ENCODE measurements around the gene TEX11.
"Not testable (repeated sequence)": the region's sequence is repeated elsewhere in the genome, so short reads cannot be mapped to it uniquely, and the experiment has no call there.

The TEX11 gene

DNA sequence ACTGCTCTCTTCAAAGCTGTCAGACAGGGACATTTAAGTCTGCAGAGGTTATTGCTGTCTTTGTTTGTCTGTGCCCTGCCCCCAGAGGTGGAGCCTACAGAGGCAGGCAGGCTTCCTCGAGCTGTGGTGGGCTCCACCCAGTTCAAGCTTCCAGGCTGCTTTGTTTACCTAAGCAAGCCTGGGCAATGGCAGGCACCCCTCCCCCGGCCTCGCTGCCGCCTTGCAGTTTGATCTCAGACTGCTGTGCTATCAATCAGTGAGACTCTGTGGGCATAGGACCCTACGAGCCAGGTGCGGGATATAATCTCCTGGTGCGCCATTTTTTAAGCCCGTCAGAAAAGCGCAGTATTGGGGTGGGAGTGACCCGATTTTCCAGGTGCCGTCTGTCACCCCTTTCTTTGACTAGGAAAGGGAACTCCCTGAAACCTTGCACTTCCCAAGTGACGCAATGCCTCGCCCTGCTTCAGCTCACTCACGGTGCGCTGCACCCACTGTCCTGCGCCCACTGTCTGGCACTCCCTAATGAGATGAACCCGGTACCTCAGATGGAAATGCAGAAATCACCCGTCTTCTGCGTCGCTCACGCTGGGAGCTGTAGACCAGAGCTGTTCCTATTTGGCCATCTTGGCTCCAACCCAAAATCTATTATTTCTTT is 338.5 kb downstream of the TEX11 start:
- DNase-seq: not testable (repeated sequence)

DNA sequence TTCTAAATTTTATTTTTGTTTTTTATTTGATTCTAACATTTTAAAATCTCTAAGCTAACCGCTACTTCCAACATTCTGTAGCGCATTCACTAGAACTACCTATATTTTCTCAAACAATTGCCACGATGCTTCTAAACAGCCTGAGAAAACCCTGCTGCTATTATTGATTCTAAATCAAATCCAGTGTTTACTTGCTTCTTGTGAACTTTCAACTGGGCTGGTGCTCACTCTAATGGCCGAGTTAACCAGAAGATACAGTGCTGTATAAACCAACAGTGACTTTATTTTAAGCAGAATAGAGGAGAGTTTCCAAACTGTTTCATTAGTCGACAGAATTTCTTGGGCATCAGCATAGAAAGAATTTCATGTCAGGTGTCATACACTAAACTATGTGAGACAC is 353.6 kb downstream of the TEX11 start:
- DNase-seq: no peak

DNA sequence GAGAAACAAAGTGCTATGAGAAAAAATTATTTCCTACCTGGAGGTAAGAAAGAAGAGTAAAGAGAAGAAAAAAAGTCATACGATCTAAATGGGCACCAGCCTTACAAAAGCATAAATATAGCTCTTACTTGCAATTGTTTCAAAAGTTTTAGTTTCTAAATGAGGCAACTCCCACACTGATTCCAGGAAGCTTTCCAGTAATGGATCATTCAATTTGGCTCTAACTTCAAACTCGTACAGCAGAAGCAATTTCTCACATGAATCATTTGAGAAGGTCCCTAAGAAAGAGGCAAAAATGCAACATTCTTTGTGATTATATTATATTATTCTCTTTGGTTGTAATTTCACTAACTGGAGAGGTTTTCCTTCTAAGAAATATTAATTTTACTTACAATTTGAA is 354.0 kb downstream of the TEX11 start:
- no peak for DNase-seq

DNA sequence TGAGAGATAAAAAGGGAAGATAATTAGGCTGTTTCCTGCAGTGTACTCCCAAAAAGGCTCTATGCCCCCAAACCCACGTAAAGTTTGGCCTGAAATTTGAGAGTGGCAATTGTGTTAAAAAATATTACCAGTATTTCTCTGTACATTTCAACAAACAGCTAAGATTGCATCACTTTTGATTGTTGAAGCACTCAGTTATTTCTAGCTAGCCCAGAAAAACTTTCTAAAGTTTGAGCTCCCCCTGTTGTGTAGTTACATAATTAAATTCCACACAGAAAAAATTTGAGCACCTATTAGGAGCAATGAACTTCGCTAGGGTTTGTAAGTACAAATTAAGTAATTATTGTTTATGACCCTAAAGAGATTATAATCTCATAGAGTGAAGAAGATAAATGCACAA is 354.4 kb downstream of the TEX11 start:
- DNase-seq: no peak

DNA sequence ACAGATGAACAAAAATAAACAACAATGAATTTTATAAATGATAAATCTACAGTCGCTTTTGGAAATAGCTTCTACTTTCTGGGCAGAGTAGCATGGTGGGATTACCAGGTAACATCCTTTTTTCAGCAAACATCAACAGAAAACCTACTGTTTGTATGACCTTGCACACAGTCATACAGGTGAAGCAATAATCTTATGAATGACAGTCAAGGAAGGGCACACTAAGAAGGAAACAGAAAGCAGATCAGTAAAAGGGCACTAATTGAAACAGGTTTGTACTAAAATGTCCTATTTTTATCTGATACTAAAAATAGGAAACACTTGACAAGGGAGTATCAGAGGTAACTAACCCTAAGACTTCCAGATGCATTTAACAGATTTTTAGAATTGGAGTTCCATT is 355.0 kb downstream of the TEX11 start:
- DNase-seq: no peak

DNA sequence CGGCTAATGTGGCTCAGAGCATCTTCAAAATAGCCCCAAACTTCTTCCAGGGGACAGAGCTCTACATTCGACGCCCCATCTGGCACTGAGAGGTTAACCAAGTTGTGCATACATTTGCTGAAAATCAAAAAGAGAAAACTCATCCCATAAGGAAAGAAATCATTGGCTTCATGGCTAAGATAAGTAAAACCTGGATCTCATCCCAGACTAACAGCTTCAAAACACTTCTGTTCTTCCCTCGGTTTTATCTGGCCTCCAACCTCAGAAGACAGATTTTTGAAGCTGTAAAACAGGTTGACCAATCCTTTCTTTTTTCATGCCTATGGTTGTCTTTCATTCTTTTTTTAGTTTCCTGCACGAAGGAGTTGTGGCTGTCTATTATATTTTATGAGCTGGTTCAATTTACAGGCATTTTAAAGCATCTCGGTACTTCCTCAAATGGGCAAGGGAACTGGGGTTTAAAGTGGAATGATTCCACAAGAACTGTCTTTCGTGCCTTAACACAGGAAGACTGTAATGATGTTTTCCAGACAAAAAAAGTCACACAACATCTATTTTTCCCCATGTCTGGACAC is 356.3 kb downstream of the TEX11 start:
- no peak for DNase-seq

DNA sequence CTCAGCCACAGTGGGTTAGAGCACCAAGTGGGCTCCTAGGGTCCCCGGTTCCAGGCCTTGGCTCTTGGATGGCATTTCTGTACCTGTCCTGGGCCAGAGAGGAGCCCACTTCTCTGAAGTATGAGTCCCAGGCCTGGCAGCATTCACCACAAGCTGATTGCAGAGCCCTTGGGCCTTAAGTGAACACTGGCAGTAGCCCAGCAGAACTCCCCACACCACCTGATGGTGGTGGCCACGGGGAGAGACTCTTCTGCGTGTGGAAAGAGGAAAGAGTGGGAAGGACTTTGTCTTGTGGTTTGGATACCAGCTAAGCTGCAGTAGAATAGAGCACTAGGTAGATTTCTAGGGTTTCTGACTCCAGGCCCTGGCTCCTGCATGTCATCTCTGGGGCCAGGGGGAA is 359.1 kb downstream of the TEX11 start:
- no peak for DNase-seq

DNA sequence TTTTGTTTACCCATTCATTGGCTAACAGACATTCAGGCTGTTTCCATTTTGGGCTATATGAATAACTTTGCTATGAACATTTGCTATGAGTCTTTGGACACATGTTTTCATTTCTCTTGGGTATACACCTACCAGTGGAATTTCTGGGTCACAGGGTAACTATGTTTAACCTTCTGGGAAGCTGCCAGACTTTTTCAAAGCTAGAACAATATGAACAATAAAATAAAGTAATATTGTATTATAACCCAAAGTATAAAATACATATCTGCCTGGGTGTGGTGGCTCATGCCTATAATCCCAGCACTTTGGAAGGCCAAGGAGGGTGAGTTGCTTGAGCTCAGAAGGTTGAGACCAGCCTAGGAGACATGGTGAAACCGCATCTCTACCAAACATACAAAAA is 373.3 kb downstream of the TEX11 start:
- DNase-seq: no peak

DNA sequence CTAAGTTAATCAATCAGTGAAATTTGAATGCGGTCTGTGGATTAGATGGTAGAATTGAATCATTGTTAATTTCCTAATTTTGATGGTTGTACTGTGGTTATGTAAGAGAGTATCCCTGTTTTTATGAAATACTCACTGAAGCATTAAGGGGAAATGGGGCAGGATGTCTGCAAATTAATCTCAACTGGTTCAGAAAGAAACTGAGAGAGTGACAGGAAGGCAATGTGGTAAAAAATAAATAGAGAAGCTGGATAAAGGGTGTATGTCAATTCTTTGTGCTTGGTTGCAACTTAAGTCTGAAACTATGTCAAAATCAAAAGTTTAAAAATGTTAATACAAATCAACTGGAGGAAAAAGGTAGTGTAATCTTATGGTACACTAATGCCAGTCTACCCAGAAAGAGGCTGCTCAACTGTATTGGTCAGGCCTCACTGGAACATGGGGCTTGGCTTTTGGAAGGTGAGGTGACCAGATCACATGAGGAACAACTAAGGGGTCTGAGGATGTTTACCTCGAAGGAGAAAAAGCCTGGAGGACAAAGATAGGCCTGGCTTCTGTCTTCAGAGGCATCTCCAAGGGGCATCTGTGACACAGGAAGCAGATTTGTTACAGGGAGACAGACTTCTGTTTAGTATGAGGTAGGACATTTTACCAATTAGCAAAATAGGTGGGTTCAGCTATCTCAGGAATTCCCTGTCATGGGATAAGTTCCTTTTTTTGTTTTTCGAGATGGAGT is 380.7 kb downstream of the TEX11 start:
- DNase-seq: no peak

DNA sequence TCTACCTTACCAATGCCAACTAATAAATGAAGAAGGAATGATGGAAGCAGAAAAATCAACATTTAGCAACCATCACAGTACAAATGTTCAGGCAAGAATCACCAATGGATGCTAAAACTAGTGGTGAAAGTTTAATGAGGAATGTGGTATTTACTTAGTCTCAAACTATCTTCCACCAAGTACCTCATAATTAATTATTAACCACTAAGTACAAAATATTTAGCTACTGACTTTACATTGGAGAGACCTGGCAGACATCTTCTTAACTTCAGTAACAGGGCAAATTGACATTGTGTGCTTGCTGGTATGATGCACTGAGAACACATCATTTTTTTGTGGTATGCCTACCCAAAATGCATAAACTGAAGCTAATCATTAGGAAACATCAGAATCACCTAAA is 381.5 kb downstream of the TEX11 start:
- DNase-seq: no peak

DNA sequence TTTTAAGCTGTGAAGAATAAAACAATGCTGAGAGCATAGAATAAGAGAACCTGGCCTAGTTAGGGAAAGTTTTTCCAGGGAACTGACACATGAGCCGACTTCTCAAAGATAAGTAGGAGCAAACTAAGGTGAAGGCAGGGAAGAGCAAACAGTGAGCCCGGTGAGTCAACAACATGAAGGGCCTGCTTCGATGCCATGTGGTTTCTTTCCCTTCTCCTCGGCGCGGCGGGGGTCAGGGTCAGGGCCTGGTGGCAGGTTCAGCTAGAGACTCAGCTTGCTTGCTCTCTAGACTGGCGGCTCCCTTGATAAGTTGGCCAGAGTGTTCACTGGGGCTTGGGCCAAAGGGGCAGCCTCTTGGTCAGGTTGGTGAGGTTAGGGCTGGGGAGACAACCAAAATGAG is 382.8 kb downstream of the TEX11 start:
- no peak for DNase-seq

DNA sequence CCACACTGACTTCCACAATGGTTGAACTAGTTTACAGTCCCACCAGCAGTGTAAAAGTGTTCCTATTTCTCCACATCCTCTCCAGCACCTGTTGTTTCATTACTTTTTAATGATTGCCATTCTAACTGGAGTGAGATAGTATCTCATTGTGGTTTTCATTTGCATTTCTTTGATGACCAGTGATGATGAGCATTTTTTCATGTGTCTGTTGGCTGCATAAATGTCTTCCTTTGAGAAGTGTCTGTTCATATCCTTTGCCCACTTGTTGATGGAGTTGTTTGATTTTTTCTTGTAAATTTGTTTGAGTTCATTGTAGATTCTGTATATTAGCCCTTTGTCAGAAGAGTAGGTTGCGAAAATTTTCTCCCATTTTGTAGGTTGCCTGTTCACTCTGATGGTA is 392.8 kb downstream of the TEX11 start:
- not testable (repeated sequence) for DNase-seq

DNA sequence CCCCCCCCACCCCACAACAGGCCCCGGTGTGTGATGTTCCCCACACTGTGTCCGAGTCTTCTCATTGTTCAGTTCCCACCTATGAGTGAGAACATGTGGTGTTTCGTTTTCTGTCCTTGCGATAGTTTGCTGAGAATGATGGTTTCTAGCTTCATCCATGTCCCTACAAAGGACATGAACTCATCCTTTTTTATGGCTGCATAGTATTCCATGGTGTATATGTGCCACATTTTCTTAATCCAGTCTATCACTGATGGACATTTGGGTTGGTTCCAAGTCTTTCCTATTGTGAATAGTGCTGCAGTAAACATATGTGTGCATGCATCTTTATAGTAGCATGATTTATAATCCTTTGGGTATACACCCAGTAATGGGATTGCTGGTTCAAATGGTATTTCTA is 393.2 kb downstream of the TEX11 start:
- not testable (repeated sequence) for DNase-seq

DNA sequence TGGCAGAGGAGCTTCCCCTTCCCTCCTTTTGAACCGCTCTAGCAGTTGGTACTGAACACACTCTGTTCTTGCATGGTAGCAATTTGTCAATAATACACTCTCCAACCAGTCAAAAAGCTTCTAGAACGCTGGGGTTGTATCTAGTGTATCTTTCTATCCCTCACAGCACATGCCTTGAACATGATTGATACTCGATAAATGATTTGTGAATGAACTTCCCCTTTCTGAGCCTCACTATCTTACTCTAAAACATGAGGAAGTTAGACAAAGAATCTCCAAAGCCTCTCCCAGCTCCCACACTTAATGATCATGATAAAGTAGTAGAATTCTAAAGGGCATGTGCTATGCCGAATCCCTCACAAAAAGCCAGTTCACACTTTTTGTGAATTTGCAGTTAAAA is 399.4 kb downstream of the TEX11 start:
- no peak for DNase-seq

DNA sequence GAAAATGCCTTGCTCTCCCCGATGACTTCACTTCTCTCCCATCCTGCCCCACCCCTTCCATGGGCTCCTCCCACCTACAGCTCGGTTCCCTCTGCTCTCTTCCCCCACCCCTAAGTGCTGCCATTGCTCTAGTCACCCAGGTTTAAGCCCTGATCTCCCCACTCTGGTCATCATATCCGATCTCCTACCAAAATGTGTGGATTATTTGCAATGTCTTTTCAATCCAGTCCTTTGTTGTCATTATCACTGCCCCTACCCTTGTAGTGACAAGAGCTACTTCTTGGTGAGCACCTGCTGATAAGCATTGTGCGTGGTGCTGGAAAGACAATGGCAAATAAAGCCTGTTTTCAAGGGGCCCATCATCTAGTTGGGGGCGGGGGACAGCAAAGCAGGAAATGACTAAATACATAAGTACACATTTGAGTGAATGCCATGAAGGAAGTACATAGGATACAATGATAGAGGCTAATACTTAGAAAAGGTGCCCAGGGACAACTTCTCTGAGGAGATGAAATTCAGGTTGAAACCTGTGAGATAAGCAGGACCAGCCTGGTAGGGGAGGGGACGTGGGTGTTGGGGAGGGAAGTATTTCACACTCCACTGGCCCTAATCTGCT is 400.1 kb downstream of the TEX11 start:
- DNase-seq: no peak

DNA sequence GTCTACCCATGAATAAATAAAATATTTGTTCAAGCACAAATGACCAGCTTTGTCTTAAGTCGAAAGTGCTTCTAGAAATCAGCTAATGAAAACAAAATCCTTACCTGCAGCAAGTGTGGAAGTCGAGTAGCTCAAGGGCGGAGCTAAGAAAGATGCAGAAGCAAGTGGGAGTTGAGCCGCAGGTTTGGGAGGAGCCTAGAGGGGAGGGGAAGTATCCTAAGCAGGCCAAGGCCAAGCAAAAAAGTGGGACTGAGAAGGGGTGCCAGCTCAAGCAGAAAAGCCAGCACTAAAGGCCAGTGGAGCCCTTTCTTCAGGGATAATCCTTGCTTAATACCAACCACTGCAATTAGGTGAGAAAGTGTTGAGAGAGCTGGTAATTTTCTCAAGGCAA is 403.1 kb downstream of the TEX11 start:
- DNase-seq: no peak

DNA sequence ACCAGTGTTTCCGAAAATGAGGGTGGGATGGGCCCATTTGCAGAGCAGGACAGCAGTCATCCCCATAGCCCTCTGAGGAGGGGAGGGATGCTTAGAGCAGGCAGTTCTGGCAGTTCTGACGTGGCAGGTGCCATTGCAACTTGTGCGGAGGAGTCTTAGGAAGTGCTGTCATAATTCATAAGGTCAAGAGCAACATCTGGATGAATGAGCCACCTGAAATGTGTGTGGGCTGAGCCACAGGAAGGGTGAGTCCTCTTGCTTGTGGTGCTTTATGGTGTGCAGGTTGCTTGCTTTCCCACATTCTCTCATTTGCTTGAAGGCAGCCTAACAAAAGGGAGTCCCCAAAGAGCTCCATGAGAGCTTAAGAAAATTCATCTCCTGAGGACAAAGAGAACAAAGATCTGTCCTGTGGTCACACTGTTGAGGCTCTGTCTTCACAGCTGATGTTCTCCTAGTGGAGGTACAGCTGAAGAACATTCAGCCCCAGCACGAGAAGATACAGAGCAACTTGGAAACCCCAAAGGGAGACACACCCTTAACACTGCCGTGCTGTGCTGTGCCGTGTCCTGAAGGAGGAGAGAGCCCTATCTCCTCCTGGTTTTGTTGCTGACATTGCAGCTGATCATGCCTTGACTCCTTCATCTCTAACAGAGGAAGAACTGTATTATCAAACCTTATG is 403.6 kb downstream of the TEX11 start:
- no peak for DNase-seq

DNA sequence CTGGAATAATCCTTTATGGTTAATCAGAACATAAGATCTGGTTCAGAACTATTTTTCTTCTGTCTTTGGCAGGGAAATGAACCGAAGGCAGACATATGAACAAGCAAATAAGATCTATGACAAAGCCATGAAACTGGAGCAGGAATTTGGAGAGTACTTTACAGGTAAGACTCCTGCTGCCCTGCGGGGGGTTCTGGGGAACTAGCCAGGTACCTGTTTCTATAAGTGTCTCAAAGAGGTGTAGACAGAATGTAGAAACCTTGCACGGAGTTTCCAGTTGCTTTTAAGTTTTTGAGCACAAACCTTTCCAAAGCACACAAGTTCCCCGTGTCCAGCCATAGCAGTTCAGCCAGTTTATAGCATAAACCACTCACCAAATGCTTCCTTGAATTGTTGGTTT is 407.7 kb downstream of the TEX11 start:
- no peak for DNase-seq

DNA sequence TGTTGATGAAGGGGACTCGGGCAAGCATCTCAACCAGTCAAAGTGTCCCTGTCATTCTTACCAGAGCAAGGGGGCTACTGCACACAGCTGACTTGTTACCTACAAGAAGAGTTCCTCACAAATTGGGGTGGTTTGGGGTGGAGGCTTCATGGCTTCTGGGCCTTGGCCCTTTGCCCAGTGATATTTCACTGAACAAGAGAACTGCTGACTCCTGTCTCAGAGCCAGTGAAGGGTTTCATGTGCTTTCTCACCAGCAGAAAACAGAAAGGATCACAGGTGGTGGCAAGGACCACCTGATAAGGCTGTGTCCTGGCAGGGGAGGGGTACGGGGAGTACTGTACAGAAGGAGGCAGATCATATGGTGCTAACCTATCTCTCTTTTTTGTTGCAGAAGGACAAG is 410.4 kb downstream of the TEX11 start:
- DNase-seq: no peak

DNA sequence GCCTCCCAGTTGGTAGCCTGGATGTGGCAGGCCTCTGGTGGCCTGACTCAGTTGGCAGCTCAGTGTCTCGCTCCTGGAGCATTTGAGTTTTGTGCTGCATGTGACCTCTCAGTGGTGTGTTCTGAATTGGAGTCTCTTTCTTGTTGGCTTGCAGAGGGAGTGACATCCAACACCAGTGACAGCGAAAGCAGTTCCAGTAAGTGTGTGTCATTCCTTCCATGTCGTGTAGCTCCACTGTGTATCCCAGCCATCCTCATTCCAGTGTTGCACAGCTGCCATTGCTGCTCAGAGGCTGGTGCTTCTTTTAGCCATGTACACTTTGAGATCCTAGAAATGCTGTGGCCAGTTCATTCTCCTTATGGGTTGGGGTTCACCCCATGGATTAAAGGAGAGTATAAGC is 411.5 kb downstream of the TEX11 start:
- no peak for DNase-seq

DNA sequence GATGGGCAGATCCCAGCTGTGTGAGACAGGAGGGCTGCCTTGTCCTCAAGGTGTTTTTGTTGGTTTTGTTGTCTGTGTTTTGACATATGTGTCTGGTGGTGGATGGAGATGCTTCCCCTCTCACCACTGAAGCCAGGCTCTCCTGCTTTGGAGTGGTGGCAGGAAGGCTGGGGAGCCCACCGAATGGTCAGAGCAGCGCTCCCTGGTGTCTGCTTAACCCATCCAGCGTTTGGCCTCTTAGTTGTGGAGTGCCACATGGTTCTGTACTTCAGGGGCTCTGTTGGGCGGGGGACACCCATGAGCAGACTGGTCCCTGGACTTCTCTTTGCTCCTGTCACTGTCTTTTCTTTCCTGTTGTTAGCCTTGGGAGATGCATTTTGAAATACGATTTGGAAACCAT is 412.0 kb downstream of the TEX11 start:
- DNase-seq: no peak

DNA sequence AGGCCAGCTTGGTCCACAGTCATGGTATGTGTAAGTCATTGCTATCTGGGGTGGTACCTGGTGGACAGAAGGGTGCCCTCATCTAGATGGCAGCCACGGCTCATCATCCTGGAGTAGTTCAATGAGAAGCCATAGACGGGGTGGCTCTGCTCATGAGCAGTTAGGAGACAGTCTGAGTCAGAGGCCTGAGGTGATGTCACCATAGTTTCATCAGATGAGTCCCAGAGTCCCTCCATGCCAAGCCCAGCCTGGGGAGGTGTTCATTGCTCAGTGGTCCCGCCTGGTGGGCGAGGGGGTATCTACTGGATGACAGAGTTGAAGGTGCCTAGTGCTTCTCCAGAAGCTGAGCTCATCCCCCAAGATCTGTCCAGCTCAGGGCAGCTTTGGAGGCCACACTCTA is 414.1 kb downstream of the TEX11 start:
- DNase-seq: no peak

DNA sequence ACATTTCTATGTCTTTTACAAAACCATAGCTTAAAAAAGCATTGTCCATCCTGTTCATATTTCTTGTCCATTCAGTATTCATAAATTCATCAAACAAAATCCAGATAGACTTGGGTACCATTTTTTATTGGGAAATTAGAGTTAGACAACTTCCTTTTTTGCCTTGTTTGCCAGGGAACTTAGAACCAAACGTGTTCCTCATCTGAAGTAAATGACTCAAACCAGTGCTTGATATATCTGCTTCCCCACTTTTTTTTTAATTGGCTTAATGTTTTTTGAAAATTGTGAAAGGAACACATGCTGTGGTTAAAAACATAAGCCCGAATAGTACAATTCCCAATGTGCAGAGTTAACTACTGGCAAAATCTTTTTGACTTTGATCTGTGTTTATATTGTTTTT is 419.7 kb downstream of the TEX11 start:
- no peak for DNase-seq

DNA sequence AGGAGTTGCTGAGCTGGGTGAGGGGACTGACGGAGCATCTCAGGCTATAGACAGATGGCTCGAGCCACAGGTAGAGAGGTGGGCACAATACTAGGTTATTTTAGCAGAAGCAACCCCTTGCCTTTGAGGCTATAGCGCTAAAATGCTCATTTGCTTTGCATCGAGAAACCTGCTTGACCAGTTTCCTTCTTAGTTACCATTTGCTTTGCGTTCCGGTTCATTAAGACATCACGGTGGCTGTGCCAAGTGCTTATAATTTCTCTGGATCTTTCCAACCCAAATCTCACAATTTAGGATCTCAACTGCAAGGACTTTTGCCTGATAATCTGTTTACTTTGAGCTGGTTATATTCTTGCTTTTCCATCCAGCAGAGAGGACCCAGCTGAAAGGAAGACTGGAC is 423.0 kb downstream of the TEX11 start:
- no peak for DNase-seq
